Immature natural killer cell (primary cell): ENCODE data around the gene TMEM229B. TPM values are rescaled to one million over a fixed set of nuclear protein-coding genes. Genes with fewer than 3 reads are reported as not detected.

Experiments
- DNase-seq, 3 donors: peaks; one replicate each; pipeline ENCODE4 v3.0.0; 2022; ENCODE audit warnings: mixed read lengths in 1 of 3
- H3K27ac Mint-ChIP-seq, 6 donors: one replicate each; pipeline ENCODE4 v1.8.0; 2020; ENCODE audit warnings: mixed read lengths in 6 of 6, mild to moderate bottlenecking in 5 of 6, inconsistent platforms in 4 of 6, moderate library complexity in 3 of 6
- H3K27me3 Mint-ChIP-seq, 3 donors: one replicate each; pipeline ENCODE4 v1.8.0; 2020 to 2021; ENCODE audit warnings: low read depth in 3 of 3, mild to moderate bottlenecking in 3 of 3, mixed read lengths in 3 of 3, moderate library complexity in 3 of 3, inconsistent platforms in 1 of 3
- H3K36me3 Mint-ChIP-seq, 3 donors: one replicate each; pipeline ENCODE4 v1.8.0; 2020; ENCODE audit warnings: mixed read lengths in 3 of 3, inconsistent platforms in 2 of 3, mild to moderate bottlenecking in 2 of 3
- H3K4me1 Mint-ChIP-seq, 2 donors: one replicate each; pipeline ENCODE4 v1.8.0; 2020; ENCODE audit warnings: inconsistent platforms in 2 of 2, mild to moderate bottlenecking in 2 of 2, mixed read lengths in 2 of 2, moderate library complexity in 1 of 2
- H3K4me3 Mint-ChIP-seq, 5 donors: one replicate each; pipeline ENCODE4 v1.8.0; 2020; ENCODE audit warnings: mild to moderate bottlenecking in 5 of 5, mixed read lengths in 5 of 5, inconsistent platforms in 3 of 5, moderate library complexity in 3 of 5
- H3K9me3 Mint-ChIP-seq, 6 donors: one replicate each; pipeline ENCODE4 v1.8.0; 2020; ENCODE audit warnings: mild to moderate bottlenecking in 6 of 6, mixed read lengths in 6 of 6, inconsistent platforms in 4 of 6, moderate library complexity in 3 of 6
- polyA plus RNA-seq, 3 donors: library from polyadenylated mRNA; unstranded; fragments of 300-500 nt; fragmentation: Illumina TruSeq; gene quantifications; one replicate each; pipeline ENCODE4 v1.2.3, GENCODE V29; 2021

TMEM229B gene
- polyA plus RNA-seq, 3 donors from 2014 or later = 28.0 to 67.1 (median 35.8) TPM

DNA sequence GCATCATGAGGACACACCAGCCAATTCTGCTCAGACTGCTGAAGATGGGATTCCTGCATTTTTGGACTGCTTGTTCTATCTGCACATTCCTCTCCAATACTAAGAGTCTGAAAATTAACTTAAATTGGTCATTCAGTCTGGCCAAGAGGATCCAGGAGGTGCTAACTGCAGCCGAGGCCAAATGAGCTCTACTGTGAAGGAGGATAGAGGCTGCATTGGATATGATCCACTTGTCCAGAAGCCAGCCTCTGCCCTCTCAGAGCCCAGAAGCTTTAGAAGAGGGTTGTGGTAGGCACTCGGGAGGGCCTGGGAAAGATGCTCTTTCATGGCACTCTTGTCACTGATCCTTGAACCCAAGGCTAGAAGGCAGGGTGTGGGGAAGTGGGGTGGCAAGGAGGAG, 39.4 kb downstream of the TMEM229B start:
- Mint-ChIP-seq H3K36me3 (peaks cover 3 to 7% (median 6%) of the 10 kb centered on the region in 3 donors), H3K4me1 (peaks cover 6% of the 10 kb centered on the region in 2 donors), H3K27me3 (peaks cover 2 to 9% (median 4%) of the 10 kb centered on the region in 3 donors), H3K27ac (no peak overlapping the region), H3K9me3 (no peaks in the 10 kb centered on the region), H3K4me3 (no peak overlapping the region)
- DNase-seq = no peak

DNA sequence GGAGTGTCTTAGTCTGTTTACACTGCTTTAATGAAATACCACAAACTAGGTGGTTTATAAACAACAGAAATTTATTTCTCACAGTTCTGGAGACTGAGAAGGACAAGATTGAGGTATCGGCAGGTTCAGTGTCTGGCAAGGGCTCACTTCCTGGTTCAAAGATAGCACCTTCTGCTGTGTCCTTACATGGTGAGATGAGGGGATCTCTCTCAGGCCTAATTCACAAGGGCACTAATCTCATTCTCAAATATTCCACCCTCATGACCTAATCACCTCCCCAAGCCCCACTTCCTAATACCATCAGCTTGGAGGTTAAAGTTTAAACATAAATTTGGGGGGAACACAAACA, 41.5 kb downstream of the TMEM229B start:
- Mint-ChIP-seq H3K27me3 (peaks cover 2 to 9% (median 2%) of the 10 kb centered on the region in 3 donors), H3K9me3 (no peaks in the 10 kb centered on the region), H3K4me1 (peaks cover 6% of the 10 kb centered on the region in 2 donors), H3K36me3 (peaks cover 3 to 7% (median 6%) of the 10 kb centered on the region in 3 donors), H3K27ac (no peak overlapping the region), H3K4me3 (no peak overlapping the region)
- DNase-seq = no peak

DNA sequence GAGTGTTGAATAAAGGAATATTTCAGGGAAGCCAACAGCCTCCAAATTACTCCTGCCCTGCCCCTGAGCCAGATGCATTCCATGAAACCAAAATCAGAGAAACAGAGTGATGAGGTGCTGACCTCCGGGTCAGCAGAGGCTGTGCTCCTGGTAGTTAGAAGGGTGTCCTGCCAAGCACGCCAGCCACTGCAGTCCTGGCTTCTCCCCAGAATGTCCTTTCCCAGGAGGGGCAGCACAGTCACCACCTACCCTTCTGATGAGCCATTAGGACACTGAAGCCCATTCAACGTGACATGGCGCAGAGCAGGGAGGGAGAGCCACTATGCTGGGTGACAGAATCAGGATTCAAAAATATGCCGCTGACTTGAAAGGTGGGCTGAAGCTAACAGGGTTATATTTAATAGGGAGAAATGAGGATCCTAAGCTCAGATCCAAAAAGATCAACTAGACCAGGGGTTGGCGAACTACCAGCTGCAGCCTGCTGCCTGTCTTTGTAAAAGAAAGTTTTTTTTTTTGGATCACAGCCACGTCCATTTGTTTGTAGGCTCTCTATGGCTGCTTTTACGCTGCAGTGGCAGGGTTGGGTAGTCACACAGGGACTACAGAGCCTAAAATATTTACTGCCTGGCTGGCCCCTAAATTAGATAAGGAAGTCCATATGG, 42.0 kb downstream of the TMEM229B start:
- H3K27me3 Mint-ChIP-seq = peaks cover 2 to 7% (median 2%) of the 10 kb centered on the region in 3 donors
- peaks cover 3 to 6% (median 5%) of the 10 kb centered on the region in 3 donors for H3K36me3 Mint-ChIP-seq
- H3K9me3 Mint-ChIP-seq = no peaks in the 10 kb centered on the region
- DNase-seq = no peak
- no peak overlapping the region for H3K27ac Mint-ChIP-seq
- H3K4me1 Mint-ChIP-seq = peaks cover 6% of the 10 kb centered on the region in 2 donors
- H3K4me3 Mint-ChIP-seq = no peak overlapping the region

DNA sequence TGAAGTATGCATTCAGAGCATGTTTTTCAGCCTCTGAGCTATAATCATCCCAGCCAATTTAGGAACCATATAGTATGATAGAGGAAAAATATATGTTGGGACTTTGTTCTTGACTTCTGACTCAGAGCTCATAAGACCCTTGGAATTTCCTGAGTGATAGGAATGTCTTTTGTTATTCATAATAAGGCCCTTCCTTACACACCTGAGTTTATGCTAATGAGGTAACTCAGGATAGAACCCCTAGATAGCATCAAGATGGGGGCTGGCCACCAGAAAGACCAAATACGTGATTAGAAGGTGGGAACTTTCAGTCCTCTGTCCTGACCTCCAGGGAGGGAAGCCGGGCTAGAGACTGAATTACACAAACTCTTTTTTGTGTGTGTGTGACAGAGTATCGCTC, 44.1 kb downstream of the TMEM229B start:
- no peak for DNase-seq
- Mint-ChIP-seq H3K4me1 (peaks cover 6% of the 10 kb centered on the region in 2 donors), H3K36me3 (no peaks in the 10 kb centered on the region), H3K27me3 (peaks cover 2 to 6% (median 2%) of the 10 kb centered on the region in 3 donors), H3K4me3 (no peak overlapping the region), H3K9me3 (peaks cover 0 to 1% (median 0%) of the 10 kb centered on the region in 6 donors), H3K27ac (no peak overlapping the region)

DNA sequence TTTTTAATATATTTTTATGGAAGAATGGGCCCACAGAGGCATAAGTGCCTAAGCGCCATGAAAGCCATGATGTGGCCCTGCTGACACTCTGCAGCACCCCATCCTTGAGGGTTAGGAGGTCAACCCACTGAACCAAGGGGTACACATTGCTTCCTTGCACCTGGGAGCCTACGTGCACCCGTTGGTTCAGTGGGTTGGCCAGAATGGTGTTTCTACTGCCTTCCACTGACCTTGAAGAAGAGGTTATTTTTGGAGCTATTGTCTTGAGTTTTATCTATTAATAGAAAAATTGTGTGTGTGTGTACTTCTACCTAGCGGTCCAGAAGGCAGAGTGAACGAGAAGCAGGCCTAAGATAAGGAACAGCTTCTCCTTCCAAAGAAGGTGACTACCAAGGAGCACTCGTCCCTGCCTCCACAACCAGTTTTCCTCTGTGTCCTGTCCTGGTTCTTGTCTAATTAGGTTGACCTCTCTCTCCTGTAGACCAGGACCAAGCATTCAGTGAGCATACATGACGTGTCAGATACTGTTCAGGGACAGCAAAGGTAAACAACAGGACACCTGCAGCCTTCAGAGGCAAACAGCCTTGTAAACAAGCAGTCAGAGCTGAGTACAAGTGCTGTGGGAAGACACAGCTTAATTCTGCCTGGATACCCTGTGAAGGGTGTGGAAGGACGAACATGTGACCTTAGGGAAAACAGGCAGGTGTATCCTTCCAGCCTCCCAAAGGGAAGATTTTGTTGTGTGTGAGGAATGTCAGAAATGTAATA, 46.2 kb downstream of the TMEM229B start:
- H3K4me1 Mint-ChIP-seq = peaks cover 6% of the 10 kb centered on the region in 2 donors
- H3K9me3 Mint-ChIP-seq = peaks cover 0 to 1% (median 0%) of the 10 kb centered on the region in 6 donors
- H3K36me3 Mint-ChIP-seq = no peaks in the 10 kb centered on the region
- no peak overlapping the region for H3K4me3 Mint-ChIP-seq
- H3K27me3 Mint-ChIP-seq = peaks cover 0 to 14% (median 2%) of the 10 kb centered on the region in 3 donors
- H3K27ac Mint-ChIP-seq = no peak overlapping the region
- DNase-seq = no peak

DNA sequence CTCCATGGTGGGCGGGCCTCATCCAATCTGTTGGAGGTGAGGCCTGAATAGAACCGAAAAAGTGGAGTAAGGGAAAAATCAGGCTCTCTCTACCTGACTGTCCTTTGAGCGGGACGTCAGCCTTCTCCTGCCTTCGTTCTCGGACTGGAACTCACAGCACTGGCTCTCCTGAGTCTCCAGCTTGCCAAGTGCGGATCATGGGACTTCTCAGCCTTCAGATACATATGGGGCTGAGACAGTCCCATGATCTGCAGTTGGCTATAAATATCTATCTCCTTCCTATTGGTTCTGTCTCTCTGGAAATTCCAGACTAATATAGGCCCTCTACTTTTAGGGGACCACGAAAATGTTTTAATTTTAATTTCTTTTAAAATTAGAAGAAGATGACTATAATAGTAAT, 46.8 kb downstream of the TMEM229B start:
- no peak overlapping the region for H3K4me3 Mint-ChIP-seq
- H3K36me3 Mint-ChIP-seq = no peaks in the 10 kb centered on the region
- H3K4me1 Mint-ChIP-seq = peaks cover 0 to under 1% of the 10 kb centered on the region in 2 donors
- no peak for DNase-seq
- H3K27me3 Mint-ChIP-seq = peaks cover 0 to 14% (median 1%) of the 10 kb centered on the region in 3 donors
- no peak overlapping the region for H3K27ac Mint-ChIP-seq
- H3K9me3 Mint-ChIP-seq = peaks cover 0 to 1% (median 0%) of the 10 kb centered on the region in 6 donors

DNA sequence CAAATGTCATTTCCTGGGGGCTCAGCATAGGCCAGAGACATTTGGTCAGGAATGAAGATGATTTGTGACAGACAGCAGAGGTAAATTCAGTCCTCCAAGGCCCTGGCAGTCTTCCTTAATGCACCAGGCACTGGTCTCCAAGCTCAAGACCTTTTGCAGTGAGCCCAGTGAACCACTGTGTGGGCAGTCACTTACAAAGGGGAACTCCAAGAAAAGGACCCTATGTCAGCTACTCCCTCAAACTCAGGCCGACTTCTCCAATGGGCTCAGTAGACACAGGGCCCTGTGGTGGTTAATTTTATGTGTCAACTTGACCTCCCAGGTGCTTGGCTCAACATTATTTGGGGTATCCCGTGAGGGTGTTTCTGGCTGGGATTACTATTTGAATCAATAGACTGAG, 47.3 kb downstream of the TMEM229B start:
- H3K9me3 Mint-ChIP-seq = peaks cover 0 to 1% (median 0%) of the 10 kb centered on the region in 6 donors
- H3K36me3 Mint-ChIP-seq = no peaks in the 10 kb centered on the region
- no peak overlapping the region for H3K4me3 Mint-ChIP-seq
- DNase-seq = no peak
- H3K27me3 Mint-ChIP-seq = peaks cover 0 to 14% (median 0%) of the 10 kb centered on the region in 3 donors
- H3K27ac Mint-ChIP-seq = no peak overlapping the region
- H3K4me1 Mint-ChIP-seq = no peaks in the 10 kb centered on the region

DNA sequence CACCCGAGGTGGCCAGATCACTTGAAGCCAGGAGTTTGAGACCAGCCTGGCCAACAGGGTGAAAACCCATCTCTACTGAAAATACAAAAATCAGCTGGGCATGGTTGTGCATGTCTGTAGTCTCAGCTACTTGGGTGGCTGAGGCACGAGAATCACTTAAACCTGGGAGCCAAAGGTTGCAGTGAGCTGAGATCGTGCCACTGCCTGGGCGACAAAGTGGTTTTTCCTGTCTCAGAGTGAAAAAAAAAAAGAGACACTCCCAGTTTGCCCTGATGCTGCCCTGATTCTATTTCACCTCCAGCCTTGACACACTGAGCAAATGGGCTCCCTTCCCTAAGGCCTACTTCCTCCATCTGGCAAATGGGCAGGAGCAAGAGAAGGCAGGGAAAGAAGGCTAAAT, 48.0 kb downstream of the TMEM229B start:
- peaks cover 0 to 1% (median 0%) of the 10 kb centered on the region in 6 donors for H3K9me3 Mint-ChIP-seq

DNA sequence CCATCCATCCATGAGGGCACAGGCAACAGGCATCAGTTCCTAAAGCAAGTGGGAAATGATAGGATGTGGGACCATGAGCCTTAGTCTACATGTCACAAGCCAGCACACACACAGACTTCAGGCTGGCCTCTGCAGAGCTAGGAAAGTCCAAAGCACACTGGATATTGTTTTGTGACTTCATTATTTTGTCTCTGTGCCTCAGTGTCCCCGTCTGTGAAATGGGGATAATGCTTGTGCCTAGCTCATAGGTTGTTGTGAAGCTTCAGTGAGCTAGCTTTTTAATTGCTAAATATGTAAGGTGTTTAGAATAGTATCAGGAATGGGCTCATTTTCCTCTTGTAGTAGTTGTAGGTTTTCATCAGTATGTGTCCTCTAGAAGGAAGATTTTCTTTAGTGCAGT, 49.6 kb downstream of the TMEM229B start:
- peaks cover 0 to 8% (median 0%) of the 10 kb centered on the region in 3 donors for H3K27me3 Mint-ChIP-seq
- no peaks in the 10 kb centered on the region for H3K36me3 Mint-ChIP-seq
- H3K27ac Mint-ChIP-seq = no peak overlapping the region
- no peak for DNase-seq
- no peak overlapping the region for H3K4me3 Mint-ChIP-seq
- no peaks in the 10 kb centered on the region for H3K4me1 Mint-ChIP-seq
- H3K9me3 Mint-ChIP-seq = peaks cover 0 to 1% (median 0%) of the 10 kb centered on the region in 6 donors

More for the DNA sequence above, 48.0 kb downstream of the TMEM229B start:
- no peaks in the 10 kb centered on the region for H3K36me3 Mint-ChIP-seq
- no peak for DNase-seq
- no peak overlapping the region for H3K4me3 Mint-ChIP-seq
- no peaks in the 10 kb centered on the region for H3K4me1 Mint-ChIP-seq
- no peak overlapping the region for H3K27ac Mint-ChIP-seq
- peaks cover 0 to 14% (median 0%) of the 10 kb centered on the region in 3 donors for H3K27me3 Mint-ChIP-seq

DNA sequence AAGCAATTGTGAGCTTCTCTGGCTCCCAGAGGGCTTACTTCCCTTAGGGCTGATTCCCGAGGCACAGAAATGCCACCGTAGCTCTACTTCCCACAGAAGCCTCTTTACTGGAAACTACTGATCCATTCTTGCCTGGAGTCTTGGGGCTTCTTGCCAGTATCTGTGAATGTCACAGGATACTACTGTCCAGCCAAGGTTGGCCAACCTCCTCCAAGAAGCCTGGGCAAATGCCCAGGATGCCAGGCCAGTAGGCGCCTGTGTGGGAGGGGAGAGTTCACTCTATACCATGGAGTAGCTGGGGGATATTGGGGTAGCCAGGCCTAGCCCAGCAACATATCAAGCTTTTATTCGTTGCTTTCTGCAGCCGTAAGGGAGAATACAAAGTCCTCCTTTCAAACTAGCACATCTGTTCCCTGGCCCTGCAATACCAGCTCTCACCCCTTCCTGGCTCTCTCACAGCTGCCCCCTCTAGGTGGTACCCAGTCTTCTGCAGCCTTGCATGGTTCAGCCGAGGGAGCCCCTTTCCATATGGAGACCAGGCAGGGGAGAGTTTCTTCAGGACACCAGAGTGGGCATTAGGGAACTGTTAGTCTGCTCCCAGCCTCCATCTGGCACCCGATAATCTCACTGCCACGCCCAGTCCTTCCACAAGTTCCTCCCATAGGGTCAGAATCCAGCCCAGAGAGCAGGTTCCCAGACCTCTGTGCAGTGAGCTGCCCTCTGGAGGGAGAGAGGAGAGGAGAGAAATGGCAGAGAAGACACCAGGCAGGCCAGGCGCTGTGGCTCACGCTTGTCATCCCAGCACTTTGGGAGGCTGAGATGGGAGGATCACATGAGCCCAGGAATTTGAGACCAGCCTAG, 52.3 kb downstream of the TMEM229B start:
- DNase-seq = no peak

DNA sequence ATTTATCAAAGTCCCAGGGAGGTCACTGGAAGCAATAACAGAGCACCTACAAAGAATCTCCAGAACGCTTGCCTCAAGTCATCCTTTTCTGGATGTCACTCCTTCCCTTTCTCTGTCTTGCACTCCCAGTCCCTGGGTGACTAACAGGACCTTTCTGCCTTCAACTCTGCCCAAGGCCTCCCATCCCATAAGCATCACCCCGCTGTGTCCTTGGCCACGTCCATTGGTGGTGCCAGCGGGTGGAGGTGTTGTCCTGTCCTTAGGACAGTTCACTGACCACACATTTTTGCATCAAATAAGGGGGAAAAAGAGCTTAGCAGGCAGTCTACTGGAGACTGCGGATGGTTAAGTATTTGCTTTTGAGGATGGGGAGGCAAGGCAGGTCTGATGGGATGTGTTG, 52.9 kb downstream of the TMEM229B start:
- DNase-seq = no peak
- no peaks in the 10 kb centered on the region for H3K4me1 Mint-ChIP-seq
- H3K27me3 Mint-ChIP-seq = peaks cover 0 to 8% (median 0%) of the 10 kb centered on the region in 3 donors
- H3K27ac Mint-ChIP-seq = no peak overlapping the region
- no peak overlapping the region for H3K4me3 Mint-ChIP-seq
- H3K9me3 Mint-ChIP-seq = peaks cover 0 to 1% (median 0%) of the 10 kb centered on the region in 6 donors
- no peaks in the 10 kb centered on the region for H3K36me3 Mint-ChIP-seq

More for the DNA sequence above, 52.3 kb downstream of the TMEM229B start:
- Mint-ChIP-seq H3K4me3 (no peak overlapping the region), H3K36me3 (no peaks in the 10 kb centered on the region), H3K9me3 (peaks cover 0 to 1% (median 0%) of the 10 kb centered on the region in 6 donors), H3K27me3 (peaks cover 0 to 8% (median 0%) of the 10 kb centered on the region in 3 donors), H3K4me1 (no peaks in the 10 kb centered on the region), H3K27ac (no peak overlapping the region)

DNA sequence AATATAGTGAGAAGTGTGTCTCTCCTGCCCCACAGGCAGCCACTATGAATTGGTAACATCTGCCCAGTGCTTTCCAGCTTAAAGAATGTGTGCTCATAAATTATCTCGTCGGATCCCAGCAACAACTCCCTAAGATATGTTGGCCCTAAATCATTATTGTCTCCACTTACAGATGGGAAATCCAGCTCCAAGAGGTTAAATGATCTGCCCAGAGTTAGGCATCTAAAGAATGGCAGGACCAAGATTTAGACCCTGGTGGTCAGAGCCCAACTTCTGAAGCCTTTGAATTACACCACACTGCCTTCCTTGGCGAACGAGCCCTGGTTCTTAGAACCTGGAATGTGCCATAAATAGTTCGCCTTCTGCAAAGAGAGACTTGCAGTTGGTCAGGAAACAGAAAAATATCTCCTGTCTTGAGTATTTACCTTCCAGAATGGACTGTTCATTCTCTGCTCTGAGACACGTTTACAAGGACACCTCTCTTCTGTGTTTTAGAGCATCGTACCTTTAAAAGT, 56.4 kb downstream of the TMEM229B start:
- Mint-ChIP-seq H3K27ac (no peak overlapping the region), H3K9me3 (no peaks in the 10 kb centered on the region), H3K36me3 (no peaks in the 10 kb centered on the region), H3K4me3 (no peak overlapping the region), H3K4me1 (no peaks in the 10 kb centered on the region), H3K27me3 (peaks cover 0 to 3% (median 2%) of the 10 kb centered on the region in 3 donors)
- DNase-seq = no peak

DNA sequence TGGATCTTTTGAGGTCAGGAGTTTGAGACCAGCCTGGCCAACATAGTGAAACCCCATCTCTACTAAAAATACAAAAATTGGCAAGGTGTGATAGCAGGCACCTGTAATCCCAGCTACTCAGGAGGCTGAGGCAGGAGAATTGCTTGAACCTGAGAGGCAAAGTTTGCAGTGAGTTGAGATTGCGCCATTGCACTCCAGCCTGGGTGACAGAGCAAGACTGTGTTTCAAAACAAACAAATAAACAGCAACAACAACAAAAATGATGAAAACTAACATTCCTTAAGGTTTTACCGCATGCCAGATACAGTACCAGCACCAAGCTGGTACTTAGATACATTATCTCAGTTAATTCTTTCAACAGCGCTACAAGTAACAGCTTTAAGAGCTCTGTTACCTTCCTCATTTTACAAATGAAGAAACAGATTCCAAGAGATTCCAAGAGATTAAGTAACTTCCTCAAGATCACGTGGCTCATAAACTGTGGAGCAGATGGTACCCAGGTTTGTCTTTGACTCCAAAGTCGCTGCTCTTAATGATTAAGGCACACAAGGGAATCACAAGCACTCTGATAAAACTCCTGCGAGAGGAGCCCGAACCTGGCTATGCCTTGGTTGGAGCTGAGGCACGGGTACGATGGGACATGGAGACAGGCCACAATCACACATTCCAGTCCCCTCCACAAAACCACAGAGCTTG, 58.9 kb downstream of the TMEM229B start:
- Mint-ChIP-seq H3K27ac (no peak overlapping the region), H3K9me3 (no peaks in the 10 kb centered on the region)

More for the DNA sequence above, 58.9 kb downstream of the TMEM229B start:
- Mint-ChIP-seq H3K27me3 (peaks cover 0 to 9% (median 4%) of the 10 kb centered on the region in 3 donors), H3K36me3 (no peaks in the 10 kb centered on the region), H3K4me3 (no peak overlapping the region), H3K4me1 (no peaks in the 10 kb centered on the region)
- no peak for DNase-seq
